ENCODE data around the gene ENTPD3.

DNA sequence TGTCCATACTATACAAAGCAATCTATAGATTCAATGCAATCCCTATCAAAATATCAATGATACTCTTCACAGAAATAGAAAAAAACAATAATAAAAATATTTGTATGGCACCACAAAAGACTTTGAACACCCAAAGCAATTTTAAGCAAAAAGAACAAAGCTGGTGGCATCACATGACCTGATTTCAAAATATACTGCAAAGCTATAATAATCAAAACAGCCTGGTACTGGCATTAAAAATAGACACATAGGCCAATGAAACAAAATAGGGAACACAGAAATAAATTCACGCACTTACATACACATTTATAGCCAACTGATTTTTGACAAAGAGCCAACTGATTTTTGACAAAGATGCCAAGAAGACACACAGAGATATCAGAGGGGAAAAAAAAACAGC is 9.2 kb upstream of the ENTPD3 start:
- TF ChIP-seq EZH2 (IDR thresholded peaks at IDR 0.05) (no peak), CTCF (IDR thresholded peaks at IDR 0.05) (no peak)

All from neural progenitor cell (in vitro differentiated cells).